ENCODE results near the gene GYPC. TPM values are rescaled to one million over a fixed set of nuclear protein-coding genes. Genes with fewer than 3 reads are reported as not detected.
A peak's percentile ranks its signal among the peaks of the same experiment; 100 is the strongest.

Gene GYPC
- total RNA-seq, 1 donor from 2014 or later: 41.4 TPM

DNA sequence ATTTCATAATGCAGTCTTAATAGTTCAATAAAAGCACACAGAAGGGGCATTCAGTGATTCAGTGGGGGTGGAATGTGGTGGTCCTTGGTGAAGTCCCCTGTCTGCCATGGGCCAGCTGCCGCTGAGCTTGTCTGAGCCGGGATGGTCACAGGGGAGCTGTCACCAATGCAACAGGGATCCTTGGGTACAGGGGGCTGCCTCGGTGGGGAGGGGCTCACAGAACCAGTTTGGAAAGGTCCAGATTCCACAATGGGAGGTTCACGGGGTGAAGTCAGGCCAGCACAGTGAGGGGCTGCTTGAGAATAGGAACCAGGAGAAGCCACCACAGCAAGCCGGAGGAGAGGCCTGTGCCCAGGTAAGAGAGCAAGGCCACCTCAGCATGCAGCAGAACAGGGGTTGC is 75.4 kb downstream of the GYPC start:
- no peak overlapping the region for H3K27ac Mint-ChIP-seq
- TF ChIP-seq, protein P1, sequence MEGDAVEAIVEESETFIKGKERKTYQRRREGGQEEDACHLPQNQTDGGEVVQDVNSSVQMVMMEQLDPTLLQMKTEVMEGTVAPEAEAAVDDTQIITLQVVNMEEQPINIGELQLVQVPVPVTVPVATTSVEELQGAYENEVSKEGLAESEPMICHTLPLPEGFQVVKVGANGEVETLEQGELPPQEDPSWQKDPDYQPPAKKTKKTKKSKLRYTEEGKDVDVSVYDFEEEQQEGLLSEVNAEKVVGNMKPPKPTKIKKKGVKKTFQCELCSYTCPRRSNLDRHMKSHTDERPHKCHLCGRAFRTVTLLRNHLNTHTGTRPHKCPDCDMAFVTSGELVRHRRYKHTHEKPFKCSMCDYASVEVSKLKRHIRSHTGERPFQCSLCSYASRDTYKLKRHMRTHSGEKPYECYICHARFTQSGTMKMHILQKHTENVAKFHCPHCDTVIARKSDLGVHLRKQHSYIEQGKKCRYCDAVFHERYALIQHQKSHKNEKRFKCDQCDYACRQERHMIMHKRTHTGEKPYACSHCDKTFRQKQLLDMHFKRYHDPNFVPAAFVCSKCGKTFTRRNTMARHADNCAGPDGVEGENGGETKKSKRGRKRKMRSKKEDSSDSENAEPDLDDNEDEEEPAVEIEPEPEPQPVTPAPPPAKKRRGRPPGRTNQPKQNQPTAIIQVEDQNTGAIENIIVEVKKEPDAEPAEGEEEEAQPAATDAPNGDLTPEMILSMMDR (IDR thresholded peaks at IDR 0.05; ENCODE audit: unreplicated experiment): no peak

GRCh38 chr2:126732682-126733245 is 76.8 kb downstream of the GYPC start:
- no peaks in the 10 kb centered on the region for H3K4me1 Mint-ChIP-seq
- H3K27me3 Mint-ChIP-seq (ENCODE audit: low read depth): peaks cover 23% of the 10 kb centered on the region
- H3K4me3 Mint-ChIP-seq: no peak overlapping the region
- no peaks in the 10 kb centered on the region for H3K9me3 Mint-ChIP-seq
- TF ChIP-seq, protein P1 (IDR thresholded peaks at IDR 0.05; ENCODE audit: unreplicated experiment): no peak
- H3K27ac Mint-ChIP-seq: no peak overlapping the region
- DNase-seq (ENCODE audit: low spot score in 2 of 2, unreplicated experiment in 2 of 2): no peak
- H3K36me3 Mint-ChIP-seq: no peaks in the 10 kb centered on the region

More for the DNA sequence above, 75.4 kb downstream of the GYPC start:
- Mint-ChIP-seq H3K9me3 (peaks cover 10% of the 10 kb centered on the region), H3K4me3 (no peak overlapping the region), H3K36me3 (no peaks in the 10 kb centered on the region), H3K4me1 (no peaks in the 10 kb centered on the region), H3K27me3 (ENCODE audit: low read depth) (peaks cover 23% of the 10 kb centered on the region)
- peak in 1 of 2 experiments; percentile 9 for DNase-seq (ENCODE audit: low spot score in 2 of 2, unreplicated experiment in 2 of 2)

- H3K27me3 Mint-ChIP-seq (ENCODE audit: low read depth): peaks cover 23% of the 10 kb centered on the region
- no peak overlapping the region for H3K4me3 Mint-ChIP-seq
- no peak overlapping the region for H3K27ac Mint-ChIP-seq
- no peak for DNase-seq (ENCODE audit: low spot score in 2 of 2, unreplicated experiment in 2 of 2)
- no peaks in the 10 kb centered on the region for H3K9me3 Mint-ChIP-seq
- no peaks in the 10 kb centered on the region for H3K36me3 Mint-ChIP-seq
- TF ChIP-seq, protein P1 (IDR thresholded peaks at IDR 0.05; ENCODE audit: unreplicated experiment): no peak
- no peaks in the 10 kb centered on the region for H3K4me1 Mint-ChIP-seq
Measured at GRCh38 chr2:126733795-126734194, 77.8 kb downstream of the GYPC start.

DNA sequence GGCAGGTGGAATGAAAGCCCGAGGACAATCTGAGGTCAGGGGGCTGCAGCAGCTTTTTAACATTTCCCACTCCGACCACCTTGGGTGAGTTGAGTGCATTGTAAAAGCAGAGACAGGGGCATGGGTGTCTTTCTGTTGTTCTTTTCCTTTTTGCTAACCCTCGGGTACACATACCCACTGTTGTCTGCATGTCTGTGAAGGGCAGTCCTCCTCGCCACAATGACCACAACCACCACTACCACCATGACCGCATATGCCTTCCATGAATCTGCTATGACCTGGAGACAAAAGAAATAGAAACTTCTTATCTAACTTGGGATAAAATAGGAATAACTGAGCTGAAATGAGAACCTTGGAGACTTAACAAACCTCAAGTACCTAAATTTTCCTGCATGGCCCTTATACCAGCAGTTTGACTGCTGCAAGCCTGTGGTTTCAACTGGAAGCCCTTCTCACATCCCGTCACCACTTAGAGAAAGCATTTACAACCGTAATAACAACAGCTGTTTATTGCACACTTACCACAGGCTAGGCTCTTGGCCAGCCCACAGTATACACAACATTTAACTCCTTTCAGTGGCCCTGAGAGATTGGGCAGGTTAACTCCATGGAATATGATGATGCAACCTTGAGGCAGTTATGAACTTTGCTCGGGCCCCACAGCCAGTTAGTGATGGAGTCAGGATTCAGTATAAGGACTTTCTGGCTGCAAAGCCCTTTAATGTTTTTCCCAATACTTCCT is 80.3 kb downstream of the GYPC start:
- peaks cover 18% of the 10 kb centered on the region for H3K27me3 Mint-ChIP-seq (ENCODE audit: low read depth)

GRCh38 chr2:126739141-126739540 is 83.2 kb downstream of the GYPC start:
- H3K27me3 Mint-ChIP-seq (ENCODE audit: low read depth): peaks cover 7% of the 10 kb centered on the region
- H3K9me3 Mint-ChIP-seq: peaks cover 14% of the 10 kb centered on the region
- H3K36me3 Mint-ChIP-seq: no peaks in the 10 kb centered on the region
- DNase-seq (ENCODE audit: low spot score in 2 of 2, unreplicated experiment in 2 of 2): no peak
- no peaks in the 10 kb centered on the region for H3K4me1 Mint-ChIP-seq
- H3K27ac Mint-ChIP-seq: no peak overlapping the region
- no peak overlapping the region for H3K4me3 Mint-ChIP-seq
- TF ChIP-seq, protein P1 (IDR thresholded peaks at IDR 0.05; ENCODE audit: unreplicated experiment): no peak

More for the DNA sequence above, 80.3 kb downstream of the GYPC start:
- TF ChIP-seq, protein P1 (IDR thresholded peaks at IDR 0.05; ENCODE audit: unreplicated experiment): no peak
- Mint-ChIP-seq H3K4me3 (no peak overlapping the region), H3K4me1 (no peaks in the 10 kb centered on the region), H3K27ac (no peak overlapping the region), H3K9me3 (no peaks in the 10 kb centered on the region), H3K36me3 (no peaks in the 10 kb centered on the region)
- DNase-seq (ENCODE audit: low spot score in 2 of 2, unreplicated experiment in 2 of 2): peak in 1 of 2 experiments; percentile 1
